ELR (cell line): ENCODE measurements around the gene MAD2L1.
A peak's percentile ranks its signal among the peaks of the same experiment; 100 is the strongest.

ENCODE experiments used
- DNase-seq: peaks from one replicate; pipeline ENCODE4 v3.0.0-alpha.2; 2015; ENCODE audit warnings: low read depth

The MAD2L1 gene

GRCh38 chr4:120057416-120057815 lies 9.2 kb downstream of the MAD2L1 start:
- DNase-seq: no peak

GRCh38 chr4:120056246-120056645 lies 10.4 kb downstream of the MAD2L1 start:
- DNase-seq: peak; percentile 45

- no peak for DNase-seq
These were observed 10.9 kb downstream of the MAD2L1 start for GRCh38 chr4:120055795-120056194.

- no peak for DNase-seq
These were observed 11.5 kb downstream of the MAD2L1 start for GRCh38 chr4:120055162-120055561.

- no peak for DNase-seq
These were observed 12.7 kb downstream of the MAD2L1 start for GRCh38 chr4:120053911-120054310.

- DNase-seq: peak; percentile 93
These were observed 13.8 kb downstream of the MAD2L1 start for GRCh38 chr4:120052856-120053255.

GRCh38 chr4:120051253-120051652 lies 15.4 kb downstream of the MAD2L1 start:
- DNase-seq: no peak

GRCh38 chr4:120049732-120050494 lies 16.7 kb downstream of the MAD2L1 start:
- peak; percentile 83 for DNase-seq

GRCh38 chr4:120043828-120044227 lies 22.8 kb downstream of the MAD2L1 start:
- DNase-seq: no peak

- DNase-seq: no peak
These were observed 29.2 kb downstream of the MAD2L1 start for GRCh38 chr4:120037411-120037810.

GRCh38 chr4:120034913-120035312 lies 31.7 kb downstream of the MAD2L1 start:
- no peak for DNase-seq

- DNase-seq: no peak
These were observed 39.8 kb downstream of the MAD2L1 start for GRCh38 chr4:120026853-120027252.

- DNase-seq: no peak
These were observed 41.1 kb downstream of the MAD2L1 start for GRCh38 chr4:120025516-120025915.

- DNase-seq: no peak
These were observed 47.9 kb downstream of the MAD2L1 start for GRCh38 chr4:120018786-120019185.

GRCh38 chr4:120017939-120018692 lies 48.5 kb downstream of the MAD2L1 start:
- no peak for DNase-seq

GRCh38 chr4:120011725-120012124 lies 54.9 kb downstream of the MAD2L1 start:
- no peak for DNase-seq

GRCh38 chr4:120010646-120011045 lies 56.0 kb downstream of the MAD2L1 start:
- DNase-seq: no peak

GRCh38 chr4:120009731-120010130 lies 56.9 kb downstream of the MAD2L1 start:
- peak; percentile 66 for DNase-seq

- no peak for DNase-seq
These were observed 57.7 kb downstream of the MAD2L1 start for GRCh38 chr4:120008957-120009356.

- no peak for DNase-seq
These were observed 58.7 kb downstream of the MAD2L1 start for GRCh38 chr4:120007896-120008436.

- peak; percentile 44 for DNase-seq
These were observed 59.3 kb downstream of the MAD2L1 start for GRCh38 chr4:120007191-120007871.
